ENCODE results near the gene CHST4.

CHST4 gene

DNA sequence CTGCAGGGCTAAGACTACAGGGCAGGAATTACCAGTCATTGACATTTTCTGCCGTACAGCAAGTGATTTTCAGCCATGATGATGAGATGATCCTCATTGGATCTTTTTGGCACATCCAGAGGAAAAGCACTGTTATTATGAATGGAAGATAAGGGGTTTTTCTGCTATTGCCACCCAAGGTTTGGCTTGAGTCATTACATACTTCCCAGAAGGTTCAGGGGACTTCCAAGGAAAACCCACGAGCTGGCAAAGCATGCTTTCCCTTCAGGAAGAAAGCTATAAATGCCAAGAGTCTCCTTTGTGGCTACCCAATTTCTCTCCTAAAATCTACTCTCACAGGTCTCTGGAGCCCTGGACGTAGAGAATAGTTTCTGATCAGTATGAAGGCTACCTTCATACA is 6.1 kb downstream of the CHST4 start:
- TF ChIP-seq EZH2phosphoT487 (IDR thresholded peaks at IDR 0.05; ENCODE audit: borderline replicate concordance) = no peak
- no peak for TF ChIP-seq CTCF (conservative IDR thresholded peaks at IDR 0.05; ENCODE audit: low read length)
- Histone ChIP-seq H3F3A (ENCODE audit: low read depth) (no peaks in the 10 kb centered on the region), H4K20me1 (ENCODE audit: insufficient read depth, low read length, poor library complexity, severe bottlenecking) (no peaks in the 10 kb centered on the region), H3K36me3 (ENCODE audit: insufficient read depth, low read length) (no peaks in the 10 kb centered on the region), H3K4me2 (ENCODE audit: low read depth, low read length, poor library complexity, severe bottlenecking) (no peak overlapping the region), H3K27me3 (ENCODE audit: insufficient read depth, low read length, poor library complexity, severe bottlenecking) (no peaks in the 10 kb centered on the region), H3K9me2 (replicated peaks; ENCODE audit: low read depth, low read length) (no peaks in the 10 kb centered on the region), H2AFZ (ENCODE audit: low read length) (no peak overlapping the region), H3K79me2 (ENCODE audit: insufficient read depth, low read length) (no peaks in the 10 kb centered on the region), H3K9me3 (ENCODE audit: insufficient read depth, low read depth, low read length) (no peaks in the 10 kb centered on the region), H3K9ac (ENCODE audit: low read depth, low read length, poor library complexity, severe bottlenecking) (no peak overlapping the region), H3K4me3 (ENCODE audit: low read length, poor library complexity, severe bottlenecking) (no peak overlapping the region), H3K4me1 (ENCODE audit: insufficient read depth, low read length, poor library complexity, severe bottlenecking) (no peaks in the 10 kb centered on the region)

- no peaks in the 10 kb centered on the region for H3K9me2 ChIP-seq (replicated peaks; ENCODE audit: low read depth, low read length)
- H3F3A ChIP-seq (ENCODE audit: low read depth) = no peaks in the 10 kb centered on the region
- no peaks in the 10 kb centered on the region for H3K79me2 ChIP-seq (ENCODE audit: insufficient read depth, low read length)
- no peaks in the 10 kb centered on the region for H4K20me1 ChIP-seq (ENCODE audit: insufficient read depth, low read length, poor library complexity, severe bottlenecking)
- no peaks in the 10 kb centered on the region for H3K9me3 ChIP-seq (ENCODE audit: insufficient read depth, low read depth, low read length)
- H3K36me3 ChIP-seq (ENCODE audit: insufficient read depth, low read length) = no peaks in the 10 kb centered on the region
- no peak overlapping the region for H2AFZ ChIP-seq (ENCODE audit: low read length)
- TF ChIP-seq EZH2phosphoT487 (IDR thresholded peaks at IDR 0.05; ENCODE audit: borderline replicate concordance) (no peak), CTCF (conservative IDR thresholded peaks at IDR 0.05; ENCODE audit: low read length) (no peak)
- no peaks in the 10 kb centered on the region for H3K27me3 ChIP-seq (ENCODE audit: insufficient read depth, low read length, poor library complexity, severe bottlenecking)
- H3K4me3 ChIP-seq (ENCODE audit: low read length, poor library complexity, severe bottlenecking) = no peak overlapping the region
- H3K9ac ChIP-seq (ENCODE audit: low read depth, low read length, poor library complexity, severe bottlenecking) = no peak overlapping the region
- no peaks in the 10 kb centered on the region for H3K4me1 ChIP-seq (ENCODE audit: insufficient read depth, low read length, poor library complexity, severe bottlenecking)
- no peak overlapping the region for H3K4me2 ChIP-seq (ENCODE audit: low read depth, low read length, poor library complexity, severe bottlenecking)
Measured at GRCh38 chr16:71536752-71537499, 10.7 kb downstream of the CHST4 start.

DNA sequence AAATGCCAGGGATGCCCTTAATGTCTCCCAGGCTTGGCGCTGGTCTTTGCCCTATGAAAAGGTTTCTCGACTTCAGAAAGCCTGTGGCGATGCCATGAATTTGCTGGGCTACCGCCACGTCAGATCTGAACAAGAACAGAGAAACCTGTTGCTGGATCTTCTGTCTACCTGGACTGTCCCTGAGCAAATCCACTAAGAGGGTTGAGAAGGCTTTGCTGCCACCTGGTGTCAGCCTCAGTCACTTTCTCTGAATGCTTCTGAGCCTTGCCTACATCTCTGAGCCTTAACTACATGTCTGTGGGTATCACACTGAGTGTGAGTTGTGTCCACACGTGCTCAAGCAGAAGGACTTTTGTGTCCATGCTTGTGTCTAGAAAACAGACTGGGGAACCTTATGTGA is 11.4 kb downstream of the CHST4 start:
- Histone ChIP-seq H3K36me3 (ENCODE audit: insufficient read depth, low read length) (no peaks in the 10 kb centered on the region), H3K27me3 (ENCODE audit: insufficient read depth, low read length, poor library complexity, severe bottlenecking) (no peaks in the 10 kb centered on the region), H3K4me1 (ENCODE audit: insufficient read depth, low read length, poor library complexity, severe bottlenecking) (no peaks in the 10 kb centered on the region), H3K9ac (ENCODE audit: low read depth, low read length, poor library complexity, severe bottlenecking) (no peak overlapping the region), H3K79me2 (ENCODE audit: insufficient read depth, low read length) (no peaks in the 10 kb centered on the region), H3K9me2 (replicated peaks; ENCODE audit: low read depth, low read length) (no peaks in the 10 kb centered on the region), H3F3A (ENCODE audit: low read depth) (no peaks in the 10 kb centered on the region), H2AFZ (ENCODE audit: low read length) (no peak overlapping the region), H4K20me1 (ENCODE audit: insufficient read depth, low read length, poor library complexity, severe bottlenecking) (no peaks in the 10 kb centered on the region), H3K4me3 (ENCODE audit: low read length, poor library complexity, severe bottlenecking) (no peak overlapping the region), H3K4me2 (ENCODE audit: low read depth, low read length, poor library complexity, severe bottlenecking) (no peak overlapping the region), H3K9me3 (ENCODE audit: insufficient read depth, low read depth, low read length) (no peaks in the 10 kb centered on the region)
- TF ChIP-seq EZH2phosphoT487 (IDR thresholded peaks at IDR 0.05; ENCODE audit: borderline replicate concordance) (no peak), CTCF (conservative IDR thresholded peaks at IDR 0.05; ENCODE audit: low read length) (peak; percentile 69)

Data from Loucy (cell line).